Effector memory CD4-positive, alpha-beta T cell (primary cell): ENCODE results near the gene ZGPAT.

Experiments
- DNase-seq, 3 donors: peaks; one replicate each; pipeline ENCODE4 v3.0.0-alpha.2; 2020
- H3K27ac ChIP-seq: 2 replicates; pipeline ENCODE4 v1.7.0; 2013; ENCODE audit warnings: mild to moderate bottlenecking, low read length, moderate library complexity; ENCODE audit not compliant: insufficient read depth, poor library complexity, severe bottlenecking
- H3K27me3 ChIP-seq: replicated peaks from 2 replicates; pipeline ENCODE4 v1.7.0; 2013; ENCODE audit warnings: mild to moderate bottlenecking, low read length; ENCODE audit not compliant: insufficient read depth, control insufficient read depth, poor library complexity, severe bottlenecking
- H3K36me3 ChIP-seq: 2 replicates; pipeline ENCODE4 v1.7.0; 2013; ENCODE audit warnings: mild to moderate bottlenecking, low read length, moderate library complexity; ENCODE audit not compliant: control insufficient read depth, insufficient read depth
- H3K4me1 ChIP-seq: 2 replicates; pipeline ENCODE4 v1.7.0; 2013; ENCODE audit warnings: low read length, mild to moderate bottlenecking; ENCODE audit not compliant: control insufficient read depth, insufficient read depth, poor library complexity, severe bottlenecking
- H3K4me3 ChIP-seq: 2 replicates; pipeline ENCODE4 v1.7.0; 2013; ENCODE audit warnings: low read length, low read depth, mild to moderate bottlenecking; ENCODE audit not compliant: insufficient read depth, poor library complexity, severe bottlenecking
- H3K9me3 ChIP-seq: 2 replicates; pipeline ENCODE4 v1.7.0; 2013; ENCODE audit warnings: mild to moderate bottlenecking, low read length, moderate library complexity; ENCODE audit not compliant: control insufficient read depth

ZGPAT gene

GRCh38 chr20:63687419-63688178 is 20.2 kb upstream of the ZGPAT start:
- Histone ChIP-seq H3K4me1 (peaks cover 15% of the 10 kb centered on the region), H3K36me3 (no peaks in the 10 kb centered on the region), H3K27ac (no peak overlapping the region), H3K9me3 (no peaks in the 10 kb centered on the region), H3K27me3 (no peaks in the 10 kb centered on the region), H3K4me3 (no peak overlapping the region)
- no peak for DNase-seq

GRCh38 chr20:63688228-63689045 is 19.4 kb upstream of the ZGPAT start:
- Histone ChIP-seq H3K4me3 (no peak overlapping the region), H3K9me3 (no peaks in the 10 kb centered on the region), H3K27me3 (no peaks in the 10 kb centered on the region), H3K27ac (no peak overlapping the region), H3K4me1 (peaks cover 15% of the 10 kb centered on the region), H3K36me3 (no peaks in the 10 kb centered on the region)
- no peak for DNase-seq

GRCh38 chr20:63689046-63690002 is 18.5 kb upstream of the ZGPAT start:
- H3K4me1 ChIP-seq = peaks cover 15% of the 10 kb centered on the region
- DNase-seq = no peak
- H3K4me3 ChIP-seq = no peak overlapping the region
- H3K9me3 ChIP-seq = no peaks in the 10 kb centered on the region
- H3K27ac ChIP-seq = no peak overlapping the region
- H3K36me3 ChIP-seq = no peaks in the 10 kb centered on the region
- H3K27me3 ChIP-seq = no peaks in the 10 kb centered on the region

GRCh38 chr20:63690003-63690897 is 17.6 kb upstream of the ZGPAT start:
- no peak overlapping the region for H3K27ac ChIP-seq
- H3K27me3 ChIP-seq = no peaks in the 10 kb centered on the region
- H3K36me3 ChIP-seq = peaks cover 6% of the 10 kb centered on the region
- H3K4me1 ChIP-seq = peaks cover 15% of the 10 kb centered on the region
- no peaks in the 10 kb centered on the region for H3K9me3 ChIP-seq
- no peak for DNase-seq
- H3K4me3 ChIP-seq = no peak overlapping the region

GRCh38 chr20:63690898-63691710 is 16.7 kb upstream of the ZGPAT start:
- Histone ChIP-seq H3K9me3 (no peaks in the 10 kb centered on the region), H3K27me3 (no peaks in the 10 kb centered on the region), H3K4me3 (no peak overlapping the region), H3K27ac (no peak overlapping the region), H3K4me1 (peaks cover 17% of the 10 kb centered on the region), H3K36me3 (peaks cover 8% of the 10 kb centered on the region)
- no peak for DNase-seq

- H3K27ac ChIP-seq = no peak overlapping the region
- H3K36me3 ChIP-seq = peaks cover 8% of the 10 kb centered on the region
- H3K4me3 ChIP-seq = no peak overlapping the region
- H3K4me1 ChIP-seq = peaks cover 20% of the 10 kb centered on the region
- H3K27me3 ChIP-seq = no peaks in the 10 kb centered on the region
- no peaks in the 10 kb centered on the region for H3K9me3 ChIP-seq
- no peak for DNase-seq
Measured at GRCh38 chr20:63691711-63692435, 16.0 kb upstream of the ZGPAT start.

GRCh38 chr20:63692436-63693082 is 15.3 kb upstream of the ZGPAT start:
- peaks cover 8% of the 10 kb centered on the region for H3K36me3 ChIP-seq
- H3K4me3 ChIP-seq = no peak overlapping the region
- no peak overlapping the region for H3K27ac ChIP-seq
- DNase-seq = no peak
- H3K27me3 ChIP-seq = no peaks in the 10 kb centered on the region
- H3K4me1 ChIP-seq = peaks cover 19% of the 10 kb centered on the region
- no peaks in the 10 kb centered on the region for H3K9me3 ChIP-seq

GRCh38 chr20:63693083-63693732 is 14.6 kb upstream of the ZGPAT start:
- DNase-seq = no peak
- Histone ChIP-seq H3K4me3 (no peak overlapping the region), H3K4me1 (peaks cover 16% of the 10 kb centered on the region), H3K36me3 (peaks cover 8% of the 10 kb centered on the region), H3K27me3 (no peaks in the 10 kb centered on the region), H3K27ac (no peak overlapping the region), H3K9me3 (no peaks in the 10 kb centered on the region)
